Measurements from ENCODE around the gene RAB23. TPM values are rescaled to one million over a fixed set of nuclear protein-coding genes. Genes with fewer than 3 reads are reported as not detected.
A peak's percentile ranks its signal among the peaks of the same experiment; 100 is the strongest.

The RAB23 gene
- total RNA-seq, 1 experiment from 2014 or later = 13.8 TPM

GRCh38 chr6:57222743-57223077 is 603 bp upstream of the RAB23 start:
- intact Hi-C loops (cut with micrococcal nuclease; ENCODE audit: unreplicated experiment) = loop anchor here (1.0 to 5.0 kb wide), 2 partner anchors 45 to 94 kb away; no protein-coding TSS in a partner anchor
- peak overlapping the region; percentile 95 for H3K4me3 ChIP-seq
- H3K27me3 ChIP-seq (ENCODE audit: insufficient read depth, low read depth) = no peaks in the 10 kb centered on the region
- H3K27ac ChIP-seq = no peak overlapping the region
- no peaks in the 10 kb centered on the region for H4K20me1 ChIP-seq (ENCODE audit: insufficient read depth)
- no peaks in the 10 kb centered on the region for H3K9me3 ChIP-seq (ENCODE audit: insufficient read depth, low read depth)
- peak overlapping the region; percentile 73 for H3K4me2 ChIP-seq
- H2AFZ ChIP-seq = peak overlapping the region; percentile 98
- no peaks in the 10 kb centered on the region for H3K36me3 ChIP-seq (ENCODE audit: low read depth)
- no peak for DNase-seq
- H3K79me2 ChIP-seq (ENCODE audit: low read depth) = peaks cover 35% of the 10 kb centered on the region
- H3K4me1 ChIP-seq (replicated peaks; ENCODE audit: insufficient read depth) = peaks cover 26% of the 10 kb centered on the region
- ChIA-PET POLR2A (ENCODE audit: unreplicated experiment) (no interaction called here), CTCF (no interaction called here)
- no peaks in the 10 kb centered on the region for H3K9me2 ChIP-seq (ENCODE audit: insufficient read depth)
- no TSS peak for BruUV-seq (replicated peaks)
- no peak for TF ChIP-seq EZH2 (IDR thresholded peaks at IDR 0.05; ENCODE audit: low read depth)
- TF ChIP-seq, protein P1, sequence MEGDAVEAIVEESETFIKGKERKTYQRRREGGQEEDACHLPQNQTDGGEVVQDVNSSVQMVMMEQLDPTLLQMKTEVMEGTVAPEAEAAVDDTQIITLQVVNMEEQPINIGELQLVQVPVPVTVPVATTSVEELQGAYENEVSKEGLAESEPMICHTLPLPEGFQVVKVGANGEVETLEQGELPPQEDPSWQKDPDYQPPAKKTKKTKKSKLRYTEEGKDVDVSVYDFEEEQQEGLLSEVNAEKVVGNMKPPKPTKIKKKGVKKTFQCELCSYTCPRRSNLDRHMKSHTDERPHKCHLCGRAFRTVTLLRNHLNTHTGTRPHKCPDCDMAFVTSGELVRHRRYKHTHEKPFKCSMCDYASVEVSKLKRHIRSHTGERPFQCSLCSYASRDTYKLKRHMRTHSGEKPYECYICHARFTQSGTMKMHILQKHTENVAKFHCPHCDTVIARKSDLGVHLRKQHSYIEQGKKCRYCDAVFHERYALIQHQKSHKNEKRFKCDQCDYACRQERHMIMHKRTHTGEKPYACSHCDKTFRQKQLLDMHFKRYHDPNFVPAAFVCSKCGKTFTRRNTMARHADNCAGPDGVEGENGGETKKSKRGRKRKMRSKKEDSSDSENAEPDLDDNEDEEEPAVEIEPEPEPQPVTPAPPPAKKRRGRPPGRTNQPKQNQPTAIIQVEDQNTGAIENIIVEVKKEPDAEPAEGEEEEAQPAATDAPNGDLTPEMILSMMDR (conservative IDR thresholded peaks at IDR 0.05) = no peak
- H3F3A ChIP-seq (ENCODE audit: insufficient read depth, low read depth) = 0 out of 2 replicates have a peak, but pooled peaks cover 6% of the 10 kb centered on the region

- peak; percentile 52 to 58 for DNase-seq
- Histone ChIP-seq H3K4me3 (peak overlapping the region; percentile 95), H3K79me2 (ENCODE audit: low read depth) (peaks cover 40% of the 10 kb centered on the region), H2AFZ (peak overlapping the region; percentile 98), H3K9me2 (ENCODE audit: insufficient read depth) (no peaks in the 10 kb centered on the region), H3K27me3 (ENCODE audit: insufficient read depth, low read depth) (no peaks in the 10 kb centered on the region), H3K9me3 (ENCODE audit: insufficient read depth, low read depth) (no peaks in the 10 kb centered on the region), H3K36me3 (ENCODE audit: low read depth) (no peaks in the 10 kb centered on the region), H4K20me1 (ENCODE audit: insufficient read depth) (no peaks in the 10 kb centered on the region), H3K4me1 (replicated peaks; ENCODE audit: insufficient read depth) (peaks cover 26% of the 10 kb centered on the region), H3K27ac (no peak overlapping the region), H3K4me2 (peak overlapping the region; percentile 73), H3F3A (ENCODE audit: insufficient read depth, low read depth) (0 out of 2 replicates have a peak, but pooled peaks cover 6% of the 10 kb centered on the region)
- no peak for TF ChIP-seq EZH2 (IDR thresholded peaks at IDR 0.05; ENCODE audit: low read depth)
- TF ChIP-seq, protein P1 (conservative IDR thresholded peaks at IDR 0.05) = peak; percentile 49; the same call in 1 of the 2 replicates
- POLR2A ChIA-PET (ENCODE audit: unreplicated experiment) = interaction anchor here (0.6 kb wide), 2 partner anchors 10 to 47 kb away, joined by 3 to 5 read pairs; no protein-coding TSS in a partner anchor
- BruUV-seq (replicated peaks) = TSS peak; percentile 37
- intact Hi-C loops (cut with micrococcal nuclease; ENCODE audit: unreplicated experiment) = loop anchor here (5.0 kb wide), 1 partner anchor 46 kb away; no protein-coding TSS in a partner anchor
- CTCF ChIA-PET = interaction anchor here (0.6 kb wide), 2 partner anchors 160 to 283 kb away, joined by 4 to 5 read pairs; no protein-coding TSS in a partner anchor
Observed at GRCh38 chr6:57221191-57221935, 744 bp downstream of the RAB23 start.

- intact Hi-C loops (cut with micrococcal nuclease; ENCODE audit: unreplicated experiment) = loop anchor here (5.0 kb wide), 1 partner anchor 47 kb away; no protein-coding TSS in a partner anchor
Observed at GRCh38 chr6:57220083-57220703, 1.9 kb downstream of the RAB23 start.

More at GRCh38 chr6:57220083-57220703, 1.9 kb downstream of the RAB23 start:
- no peaks in the 10 kb centered on the region for H3K36me3 ChIP-seq (ENCODE audit: low read depth)
- no peak overlapping the region for H2AFZ ChIP-seq
- H3K9me2 ChIP-seq (ENCODE audit: insufficient read depth) = no peaks in the 10 kb centered on the region
- no peaks in the 10 kb centered on the region for H4K20me1 ChIP-seq (ENCODE audit: insufficient read depth)
- H3F3A ChIP-seq (ENCODE audit: insufficient read depth, low read depth) = 0 out of 2 replicates have a peak, but pooled peaks cover 6% of the 10 kb centered on the region
- no peak for TF ChIP-seq EZH2 (IDR thresholded peaks at IDR 0.05; ENCODE audit: low read depth)
- TF ChIP-seq, protein P1 (conservative IDR thresholded peaks at IDR 0.05) = no peak
- ChIA-PET CTCF (no interaction called here), POLR2A (ENCODE audit: unreplicated experiment) (no interaction called here)
- H3K4me1 ChIP-seq (replicated peaks; ENCODE audit: insufficient read depth) = peaks cover 25% of the 10 kb centered on the region
- BruUV-seq (replicated peaks) = no TSS peak
- no peaks in the 10 kb centered on the region for H3K27me3 ChIP-seq (ENCODE audit: insufficient read depth, low read depth)
- no peak overlapping the region for H3K4me3 ChIP-seq
- H3K4me2 ChIP-seq = peak overlapping the region; percentile 15
- H3K27ac ChIP-seq = no peak overlapping the region
- no peak for DNase-seq
- H3K9me3 ChIP-seq (ENCODE audit: insufficient read depth, low read depth) = no peaks in the 10 kb centered on the region
- H3K79me2 ChIP-seq (ENCODE audit: low read depth) = peaks cover 40% of the 10 kb centered on the region
